SK-N-SH (cell line): Measurements from ENCODE around the gene RELT.

Experiments used
- CTCF ChIP-seq: fragments of 200-600 bp; sonication (generic); IDR thresholded peaks from 2 replicates; pipeline ENCODE4 v1.6.1; 2017; ENCODE audit warnings: antibody characterized with exemption, mild to moderate bottlenecking, moderate library complexity
- FOXJ3 ChIP-seq: sonication (generic); formaldehyde crosslinking; IDR thresholded peaks from 2 replicates; pipeline ENCODE4 v1.5.1; 2020; ENCODE audit warnings: mild to moderate bottlenecking, missing genetic modification reagents
- GATA2 ChIP-seq: sonication (generic); formaldehyde crosslinking; IDR thresholded peaks from 2 replicates; pipeline ENCODE4 v1.5.0; 2020; ENCODE audit warnings: mild to moderate bottlenecking, missing genetic modification reagents
- PBX3 ChIP-seq: IDR thresholded peaks from 2 replicates; pipeline ENCODE4; 2012
- POLR2AphosphoS5 ChIP-seq: IDR thresholded peaks from 2 replicates; pipeline ENCODE4 v1.6.1; 2012; ENCODE audit warnings: low read depth, low read length
- RAD21 ChIP-seq: IDR thresholded peaks from 2 replicates; pipeline ENCODE4 v1.6.1; 2012; ENCODE audit warnings: mild to moderate bottlenecking, low read length
- REST ChIP-seq: IDR thresholded peaks from 2 replicates; pipeline ENCODE4 v1.6.1; 2012; ENCODE audit warnings: mild to moderate bottlenecking, low read depth, low read length, moderate library complexity
- RFX5 ChIP-seq: IDR thresholded peaks from 2 replicates; pipeline ENCODE4 v1.6.1; 2012; ENCODE audit warnings: mild to moderate bottlenecking, improper control_type of control experiment, low read length
- TCF12 ChIP-seq: IDR thresholded peaks from 2 replicates; pipeline ENCODE4 v1.4.0; 2012
- TEAD4 ChIP-seq: IDR thresholded peaks from 2 replicates; pipeline ENCODE4 v1.4.0; 2012; ENCODE audit warnings: mild to moderate bottlenecking, borderline replicate concordance; ENCODE audit not compliant: insufficient read depth
- USF2 ChIP-seq: fragments of 150-350 bp; IDR thresholded peaks from 2 replicates; pipeline ENCODE4 v1.6.1; 2017; ENCODE audit warnings: antibody characterized with exemption, low read length, low read depth, borderline replicate concordance
- YY1 ChIP-seq: IDR thresholded peaks from 2 replicates; pipeline ENCODE4 v1.4.0; 2012; ENCODE audit warnings: low read depth, mild to moderate bottlenecking
- TF ChIP-seq, protein P1 (sequence below): fragments of 150-350 bp; IDR thresholded peaks from 2 replicates; pipeline ENCODE4 v1.6.1; 2016; ENCODE audit warnings: mild to moderate bottlenecking, low read depth, low read length
- TF ChIP-seq, protein P2 (sequence below): IDR thresholded peaks from 2 replicates; pipeline ENCODE4 v1.4.0; 2012; ENCODE audit warnings: low read depth

DNA sequence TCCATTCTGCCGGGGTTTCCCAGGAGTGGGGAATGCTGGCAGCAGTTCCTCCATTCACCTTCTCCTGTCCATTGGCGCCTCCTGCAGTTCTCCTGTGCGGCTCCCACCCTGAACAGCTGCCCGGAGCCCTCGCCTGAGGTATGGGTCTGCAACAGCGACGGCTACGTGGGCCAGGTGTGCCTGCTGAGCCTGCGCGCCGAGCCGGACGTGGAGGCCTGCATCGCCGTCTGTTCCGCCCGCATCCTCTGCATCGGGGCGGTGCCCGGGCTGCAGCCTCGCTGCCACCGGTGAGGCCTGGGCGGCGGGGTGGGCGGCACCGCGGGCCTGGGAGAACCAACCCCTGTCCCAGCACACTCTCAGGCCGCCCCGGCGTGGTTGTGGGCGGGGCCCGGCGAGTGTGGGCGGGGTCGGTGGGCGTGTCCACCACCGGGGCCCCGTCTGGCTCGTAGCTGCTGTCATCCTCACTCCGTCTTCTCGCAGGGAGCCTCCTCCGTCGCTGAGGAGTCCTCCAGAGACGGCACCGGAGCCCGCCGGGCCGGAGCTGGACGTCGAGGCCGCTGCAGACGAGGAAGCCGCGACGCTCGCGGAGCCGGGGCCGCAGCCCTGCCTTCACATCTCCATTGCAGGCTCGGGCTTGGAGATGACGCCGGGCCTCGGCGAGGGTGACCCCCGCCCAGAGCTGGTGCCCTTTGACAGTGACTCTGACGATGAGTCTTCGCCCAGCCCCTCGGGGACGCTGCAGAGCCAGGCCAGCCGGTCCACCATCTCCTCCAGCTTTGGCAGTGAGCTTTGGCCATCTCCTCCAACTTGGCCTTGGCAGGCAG, 14.0 kb upstream of the RELT start:
- TF ChIP-seq CTCF: no peak
- no peak for TF ChIP-seq POLR2AphosphoS5
- TF ChIP-seq, protein P1, sequence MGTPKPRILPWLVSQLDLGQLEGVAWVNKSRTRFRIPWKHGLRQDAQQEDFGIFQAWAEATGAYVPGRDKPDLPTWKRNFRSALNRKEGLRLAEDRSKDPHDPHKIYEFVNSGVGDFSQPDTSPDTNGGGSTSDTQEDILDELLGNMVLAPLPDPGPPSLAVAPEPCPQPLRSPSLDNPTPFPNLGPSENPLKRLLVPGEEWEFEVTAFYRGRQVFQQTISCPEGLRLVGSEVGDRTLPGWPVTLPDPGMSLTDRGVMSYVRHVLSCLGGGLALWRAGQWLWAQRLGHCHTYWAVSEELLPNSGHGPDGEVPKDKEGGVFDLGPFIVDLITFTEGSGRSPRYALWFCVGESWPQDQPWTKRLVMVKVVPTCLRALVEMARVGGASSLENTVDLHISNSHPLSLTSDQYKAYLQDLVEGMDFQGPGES: no peak
- no peak for TF ChIP-seq RAD21
- TF ChIP-seq GATA2: no peak
- TF ChIP-seq, protein P2, sequence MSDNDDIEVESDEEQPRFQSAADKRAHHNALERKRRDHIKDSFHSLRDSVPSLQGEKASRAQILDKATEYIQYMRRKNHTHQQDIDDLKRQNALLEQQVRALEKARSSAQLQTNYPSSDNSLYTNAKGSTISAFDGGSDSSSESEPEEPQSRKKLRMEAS: no peak
- no peak for TF ChIP-seq REST
- TF ChIP-seq RFX5: no peak
- no peak for TF ChIP-seq FOXJ3 (CRISPR knock-in tag)
- TF ChIP-seq TEAD4: no peak
- no peak for TF ChIP-seq USF2
- TF ChIP-seq PBX3: no peak
- TF ChIP-seq TCF12: no peak
- TF ChIP-seq YY1: no peak
